Adipose tissue (tissue), 3 donors: Measurements from ENCODE around the gene PRDM2. TPM values are rescaled to one million over a fixed set of nuclear protein-coding genes. Genes with fewer than 3 reads are reported as not detected.

Experiments
- H3K27ac ChIP-seq: one replicate; pipeline ENCODE4 v1.5.1; 2013; ENCODE audit warnings: low read depth, low read length
- WGBS, 3 donors: extraction: QIAGEN DNeasy Blood & Tissue Kit; methylation state at CpG; one replicate each; pipeline ENCODE4 v1.1.7; 2013; 5-methylcytosine and 5-hydroxymethylcytosine counted together
- polyA plus RNA-seq, 3 donors: library from polyadenylated mRNA; stranded (reverse); fragments of 200-250 nt; gene quantifications; one replicate each; pipeline ENCODE4 v1.2.3, GENCODE V29; 2013
- donor health status: healthy with polysubstance abuse.
- donor health status: Bipolar disorder and iron deficiency.
- donor health status: healthy.

PRDM2 gene
- polyA plus RNA-seq, 3 donors = 8.5 to 19.5 (median 13.0) TPM

DNA sequence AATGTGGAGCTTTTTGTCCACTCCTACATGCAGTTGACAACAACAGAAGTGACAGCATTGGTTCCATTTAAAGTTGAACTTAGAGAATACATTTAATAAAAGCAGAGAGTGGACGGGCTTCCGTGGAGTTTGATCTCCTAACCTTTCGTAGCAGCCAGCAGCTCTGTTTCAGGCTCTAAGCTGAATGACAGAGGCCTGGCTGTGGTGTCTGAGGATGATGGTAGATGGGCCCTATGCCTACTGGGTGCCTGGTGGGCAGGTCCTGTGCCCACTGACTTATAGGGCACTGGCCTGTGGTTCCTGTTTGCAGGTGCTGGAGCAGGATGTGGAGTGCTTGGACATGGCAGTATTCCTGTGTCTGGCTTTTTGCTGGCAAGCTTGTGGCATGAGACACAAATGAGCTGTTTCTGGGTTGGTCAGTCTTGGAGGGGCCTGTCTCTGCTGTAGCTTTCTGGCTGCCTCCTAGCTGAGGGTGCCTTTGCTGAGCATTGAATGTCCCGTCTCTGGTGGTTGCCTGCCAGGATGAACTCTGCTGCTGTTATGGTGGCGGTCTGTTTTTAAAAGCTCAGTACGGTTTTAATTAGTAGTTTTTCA, 54.6 kb downstream of the PRDM2 start:
- no peak overlapping the region for H3K27ac ChIP-seq
- 83 to 87% (median 85%) methylated on average over 6 of the region's 6 CpGs for WGBS, 3 donors

DNA sequence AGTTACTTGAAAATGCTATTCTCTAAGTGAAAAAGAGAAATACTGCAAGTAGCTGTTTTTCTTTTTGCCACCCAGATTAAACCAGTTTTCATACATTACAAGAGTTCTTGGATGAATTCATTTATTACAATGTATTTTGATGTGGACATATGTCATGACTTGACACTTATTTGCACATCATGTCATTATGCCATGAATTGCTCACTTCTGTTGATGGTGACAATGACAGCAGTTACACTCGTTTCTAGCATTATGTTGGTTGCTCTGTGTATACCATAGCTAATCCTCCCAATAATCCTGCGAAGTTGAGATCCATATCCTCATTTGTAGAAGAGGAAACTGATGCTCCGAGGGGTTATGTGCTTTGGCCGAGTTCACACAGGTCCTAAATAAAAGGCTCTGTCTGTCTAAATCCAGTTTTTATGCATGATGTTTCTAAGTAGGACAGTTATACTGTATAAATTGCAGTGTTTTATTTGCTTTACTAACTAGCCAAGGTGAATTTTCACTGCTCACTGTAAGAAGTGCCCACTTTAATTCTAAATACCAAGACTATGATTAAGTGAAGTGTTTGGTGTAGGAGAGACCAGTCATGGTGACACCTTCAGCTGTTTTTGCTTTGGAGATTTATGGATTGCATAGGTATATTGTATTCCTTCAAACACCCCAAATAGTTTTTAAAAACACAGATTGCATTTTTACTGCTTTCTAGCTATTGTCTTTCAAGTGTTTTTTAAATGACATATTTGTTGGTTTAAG, 56.7 kb downstream of the PRDM2 start:
- 65 to 72% (median 65%) methylated on average over 4 of the region's 4 CpGs for WGBS, 3 donors
- no peak overlapping the region for H3K27ac ChIP-seq

DNA sequence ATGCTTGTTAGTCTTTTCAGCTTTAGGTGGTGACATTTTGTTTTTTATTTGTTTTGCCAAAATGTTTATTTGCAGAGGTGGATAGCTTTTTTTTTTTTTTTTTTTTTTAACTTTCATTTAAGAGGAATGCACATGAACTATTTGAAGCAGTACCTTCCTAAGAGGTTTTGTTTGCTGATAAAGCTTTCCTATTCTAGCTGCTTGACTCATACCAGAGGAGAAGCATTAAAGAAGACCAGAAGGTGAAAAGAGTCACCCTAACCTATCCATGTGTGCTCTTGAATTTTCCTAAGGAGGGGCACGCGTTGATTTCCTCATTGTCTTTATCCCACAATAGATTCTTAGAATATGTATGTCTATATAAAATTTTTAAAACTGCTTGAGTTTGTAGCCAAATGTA, 57.7 kb downstream of the PRDM2 start:
- 90 to 93% (median 92%) methylated on average over 2 of the region's 2 CpGs for WGBS, 3 donors
- H3K27ac ChIP-seq = no peak overlapping the region

DNA sequence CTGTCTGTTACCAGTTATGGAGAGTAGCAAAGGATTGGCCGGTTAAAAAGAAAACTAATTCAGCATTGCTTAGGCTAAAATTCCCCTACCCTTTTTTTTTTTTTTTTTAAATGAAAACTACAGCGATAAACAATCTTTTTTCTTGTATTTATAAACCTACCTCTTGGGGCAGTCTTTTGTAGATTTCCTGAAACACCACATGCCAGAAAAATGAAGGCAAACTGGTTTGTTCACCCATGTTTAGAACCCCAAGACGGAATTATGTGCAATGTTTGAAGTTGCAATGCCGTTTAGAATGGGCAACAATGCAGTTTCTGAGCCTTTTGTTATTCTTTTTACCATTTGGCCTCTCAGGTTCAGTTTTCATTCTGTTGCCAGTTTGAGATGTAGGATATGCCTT, 59.1 kb downstream of the PRDM2 start:
- no peak overlapping the region for H3K27ac ChIP-seq
- 26 to 78% (median 71%) methylated on average over 4 of the region's 4 CpGs for WGBS, 3 donors

DNA sequence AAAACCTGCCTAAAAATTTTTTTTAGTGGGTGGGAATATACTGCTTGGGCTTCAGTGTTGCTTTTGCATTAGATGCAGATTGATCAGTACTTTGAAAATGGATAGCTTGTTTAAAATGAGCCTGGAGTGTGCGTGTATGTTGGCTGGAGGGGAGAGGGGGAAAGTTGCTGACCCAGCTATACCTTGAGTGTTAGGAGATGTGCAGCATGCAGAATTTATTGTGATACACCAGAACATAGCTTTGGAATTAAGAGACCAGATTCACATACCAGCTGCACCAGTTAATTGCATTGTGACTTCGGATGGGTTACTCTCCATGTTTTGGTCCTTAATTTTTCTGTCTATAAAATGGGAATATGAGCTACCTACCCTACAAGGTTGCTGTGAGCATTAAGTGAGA, 60.4 kb downstream of the PRDM2 start:
- H3K27ac ChIP-seq = no peak overlapping the region
- 93 to 98% (median 93%) methylated on average over 2 of the region's 2 CpGs for WGBS, 3 donors

DNA sequence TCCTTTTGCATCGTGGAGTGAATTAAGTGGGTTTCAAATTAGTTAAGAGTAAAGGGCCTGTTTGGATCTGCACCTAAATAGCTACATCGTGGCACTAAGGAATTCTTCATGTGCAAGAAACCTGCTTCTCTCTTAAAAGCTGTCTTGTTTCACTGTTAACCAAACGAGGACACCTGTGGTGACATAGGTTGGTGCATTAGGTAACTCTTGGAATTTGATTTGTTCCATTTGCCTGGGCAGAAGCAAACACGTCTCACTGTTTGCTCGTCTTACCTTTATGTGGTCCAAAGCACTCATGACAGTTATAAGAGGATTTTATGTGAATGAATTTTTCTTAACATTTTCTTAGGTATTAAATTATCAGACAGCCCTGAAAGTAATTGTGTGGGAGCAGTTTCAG, 60.9 kb downstream of the PRDM2 start:
- WGBS, 3 donors = 52 to 72% (median 70%) methylated on average over 5 of the region's 5 CpGs
- no peak overlapping the region for H3K27ac ChIP-seq

DNA sequence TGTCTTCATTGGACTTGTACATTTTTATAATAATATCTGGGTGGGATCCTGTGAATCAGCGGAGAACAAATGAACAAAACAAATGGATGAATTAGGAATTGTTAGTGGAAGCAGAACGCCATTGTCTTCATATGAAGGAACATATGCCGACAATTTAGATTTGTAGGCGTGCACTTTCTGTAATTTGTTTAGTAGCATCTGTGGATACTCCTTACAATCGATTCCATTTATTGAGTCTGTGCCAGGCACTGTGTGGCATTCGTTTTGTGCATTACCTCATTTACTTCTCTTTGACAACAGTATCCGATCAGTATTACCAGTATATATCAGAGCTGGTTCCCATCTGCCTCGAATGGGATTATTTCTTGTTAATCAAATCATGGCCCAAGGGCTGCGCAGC, 61.9 kb downstream of the PRDM2 start:
- no peak overlapping the region for H3K27ac ChIP-seq
- 83 to 91% (median 89%) methylated on average over 9 of the region's 9 CpGs for WGBS, 3 donors

DNA sequence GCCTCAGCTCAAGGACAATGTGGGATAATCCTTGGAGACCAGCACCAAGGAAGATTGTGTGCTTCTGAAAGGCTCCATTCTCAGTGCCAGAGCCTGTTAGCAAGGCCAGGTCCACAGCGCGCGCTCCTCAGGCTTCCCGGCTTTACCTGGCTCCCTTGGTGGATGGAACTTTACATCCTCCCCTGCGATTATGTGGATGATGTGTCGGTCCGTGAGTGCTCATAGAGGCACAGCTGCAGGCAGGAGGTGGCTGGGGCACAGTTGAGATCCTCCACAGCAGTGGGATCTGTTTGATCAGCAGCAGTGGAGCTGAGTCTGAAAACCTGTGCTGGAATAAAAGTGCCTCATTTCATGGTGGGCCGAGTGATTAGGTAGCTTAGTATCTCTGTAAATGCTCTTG, 62.7 kb downstream of the PRDM2 start:
- H3K27ac ChIP-seq = no peak overlapping the region
- 79 to 91% (median 87%) methylated on average over 8 of the region's 8 CpGs for WGBS, 3 donors

DNA sequence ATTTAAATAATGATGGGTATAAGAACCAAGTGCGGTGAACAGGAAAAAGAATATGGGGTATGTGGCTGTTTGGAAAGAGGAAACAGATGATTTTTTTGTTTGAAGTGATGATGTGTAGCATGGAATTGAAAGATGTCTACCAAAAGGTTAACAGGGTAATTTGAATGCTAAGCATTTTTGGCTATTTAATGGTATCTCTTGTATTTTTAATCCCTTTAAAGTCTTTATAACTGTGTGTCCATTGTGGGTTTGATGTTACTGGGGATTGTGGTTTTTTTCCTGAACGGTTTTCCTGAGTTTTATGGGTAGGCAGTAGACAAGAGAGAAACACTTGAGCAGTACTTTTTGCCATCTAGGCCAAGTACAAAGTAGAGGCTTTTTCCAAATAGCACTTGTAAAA, 63.2 kb downstream of the PRDM2 start:
- 56 to 76% (median 61%) methylated on average over 2 of the region's 2 CpGs for WGBS, 3 donors
- H3K27ac ChIP-seq = no peak overlapping the region

DNA sequence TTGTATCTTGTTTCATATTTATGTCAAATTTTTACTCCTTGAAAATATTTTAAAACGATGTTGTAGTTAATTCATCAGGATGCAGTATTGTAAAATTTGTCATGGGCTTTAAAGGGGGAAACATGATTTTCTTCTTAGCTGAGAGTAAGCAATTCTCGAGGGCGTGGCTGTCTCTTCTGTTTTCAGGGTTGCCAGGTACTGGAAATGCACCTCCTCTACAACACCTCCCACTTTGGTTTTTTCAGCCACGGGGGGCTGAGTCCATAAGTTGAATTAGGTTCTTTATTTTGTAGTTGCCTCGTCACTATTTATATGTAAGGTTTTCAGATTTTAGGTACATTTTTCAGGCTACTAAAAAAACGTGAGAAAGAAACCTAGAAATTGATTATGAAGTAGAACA, 64.0 kb downstream of the PRDM2 start:
- WGBS, 3 donors = 66 to 76% (median 74%) methylated on average over 6 of the region's 6 CpGs
- no peak overlapping the region for H3K27ac ChIP-seq

DNA sequence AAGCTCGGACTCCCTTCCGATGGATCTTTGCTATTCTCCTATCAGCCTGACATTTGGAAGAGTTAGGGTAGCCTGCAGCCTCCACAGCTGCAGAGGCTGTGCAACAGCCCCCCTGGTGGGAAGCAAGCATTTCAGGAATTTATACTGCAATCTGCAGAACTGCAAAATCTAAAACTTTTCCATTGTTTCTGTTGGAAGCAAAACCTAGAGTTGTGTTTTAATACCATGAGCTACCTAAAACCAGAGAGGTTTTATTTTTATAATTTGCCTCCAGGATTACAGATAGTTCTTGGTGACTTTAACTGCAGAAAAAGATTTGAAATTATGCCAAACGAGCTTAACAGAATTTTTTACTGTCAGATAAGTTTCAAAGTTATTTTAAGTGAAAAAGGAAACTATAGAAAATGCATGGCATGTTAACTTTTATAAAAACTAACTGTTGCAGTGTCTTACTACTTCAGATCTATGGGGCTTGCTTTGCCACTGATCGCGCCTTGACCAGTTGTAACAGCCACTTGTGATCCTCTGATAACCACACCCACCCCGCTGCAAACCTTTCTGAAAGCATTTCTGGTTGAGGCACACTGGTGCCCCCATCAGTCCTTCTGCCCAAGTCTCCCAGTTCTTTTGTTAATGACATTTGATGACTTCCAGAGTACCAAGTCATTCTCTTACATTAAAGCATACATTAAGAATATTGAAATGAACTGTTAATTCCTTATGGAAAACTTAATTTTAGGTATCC, 64.8 kb downstream of the PRDM2 start:
- no peak overlapping the region for H3K27ac ChIP-seq

DNA sequence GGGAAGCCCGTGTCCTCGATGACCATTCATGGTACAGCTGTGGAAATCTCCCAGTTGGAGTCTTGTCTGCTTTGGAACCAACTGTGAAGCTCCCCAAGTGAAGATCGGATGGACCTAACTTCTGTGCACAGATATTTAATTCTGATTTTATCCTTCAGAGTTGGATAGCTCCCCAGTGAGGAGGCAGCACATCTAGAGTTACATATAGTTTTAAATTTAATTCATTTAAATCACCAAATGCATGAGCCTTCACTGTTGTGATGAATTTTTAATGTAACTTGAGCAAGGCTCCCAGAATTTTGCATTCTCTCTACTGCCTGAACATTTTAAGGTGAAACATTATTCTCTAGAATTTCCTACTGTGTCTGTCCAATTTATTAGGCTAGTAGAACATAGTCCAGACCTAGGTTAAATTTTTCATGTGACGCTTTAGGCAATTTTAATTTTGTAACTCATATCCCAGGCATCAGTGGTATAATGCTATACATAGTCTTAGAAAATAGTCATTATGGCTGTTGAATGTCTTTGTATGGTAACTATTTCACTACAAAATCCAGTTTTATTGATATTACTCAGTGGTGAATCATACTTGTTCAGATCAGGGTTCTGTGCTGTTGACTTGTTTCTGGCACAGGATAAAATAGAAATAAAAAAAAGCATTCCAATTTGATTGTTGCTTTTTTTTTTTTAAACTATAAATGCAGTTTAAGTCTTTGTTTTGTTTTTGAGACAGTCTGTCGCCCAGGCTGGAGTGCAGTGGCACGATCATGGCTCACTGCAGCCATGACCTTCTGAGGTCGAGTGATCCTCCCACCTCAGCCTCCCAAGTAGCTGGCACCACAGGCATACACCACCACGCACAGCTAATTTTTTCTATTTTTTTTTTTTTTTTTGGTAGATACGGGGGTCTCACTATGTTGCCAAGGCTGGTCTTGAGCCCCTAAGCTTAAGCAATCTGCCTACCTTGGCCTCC, 66.9 kb downstream of the PRDM2 start:
- H3K27ac ChIP-seq = no peak overlapping the region
- whole genome bisulfite sequencing, 3 donors = 91 to 95% (median 93%) methylated on average over 9 of the region's 9 CpGs

More for the DNA sequence above, 64.8 kb downstream of the PRDM2 start:
- 62 to 64% (median 63%) methylated on average over 6 of the region's 6 CpGs for WGBS, 3 donors

DNA sequence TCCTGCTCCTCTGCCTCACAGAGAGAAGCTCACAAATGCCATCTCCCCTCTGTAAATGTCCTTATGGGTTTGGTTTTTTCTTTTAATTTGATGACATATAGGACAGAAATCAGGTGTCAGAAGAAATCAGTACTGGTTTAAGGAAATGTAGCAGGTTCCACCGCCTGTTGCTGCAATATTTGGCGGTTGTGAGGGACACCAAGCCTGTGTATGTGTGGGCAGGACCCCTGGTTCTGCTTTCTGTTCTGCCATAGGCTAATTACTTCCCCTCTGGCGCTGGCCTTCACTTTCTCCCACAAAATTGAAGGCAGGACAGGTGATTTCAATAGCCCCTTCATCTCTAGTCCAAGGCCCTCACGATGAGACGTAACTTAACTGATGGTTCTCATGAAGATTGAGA, 69.2 kb downstream of the PRDM2 start:
- 75 to 98% (median 77%) methylated on average over 5 of the region's 5 CpGs for WGBS, 3 donors
- no peak overlapping the region for H3K27ac ChIP-seq

DNA sequence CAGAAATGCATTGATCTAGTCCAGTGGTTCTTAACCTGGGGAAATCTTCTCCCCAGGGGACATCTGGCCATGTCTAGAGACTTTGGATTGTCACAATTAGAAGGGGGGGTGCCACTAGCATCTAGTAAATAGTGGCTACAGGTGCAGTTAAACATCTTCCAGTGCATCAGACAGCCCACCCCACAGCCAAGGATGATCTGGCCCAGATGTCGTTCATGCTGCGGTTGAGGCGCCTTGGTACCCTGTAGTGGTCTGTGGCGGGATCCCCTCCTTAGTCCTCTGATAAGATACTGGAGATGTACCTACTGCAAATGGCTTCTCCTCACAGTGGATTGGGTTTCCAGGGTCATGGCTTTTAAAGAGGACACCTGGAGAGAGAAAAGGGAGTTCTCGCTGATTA, 69.8 kb downstream of the PRDM2 start:
- WGBS, 3 donors = 95 to 99% (median 99%) methylated on average over 5 of the region's 5 CpGs
- no peak overlapping the region for H3K27ac ChIP-seq

DNA sequence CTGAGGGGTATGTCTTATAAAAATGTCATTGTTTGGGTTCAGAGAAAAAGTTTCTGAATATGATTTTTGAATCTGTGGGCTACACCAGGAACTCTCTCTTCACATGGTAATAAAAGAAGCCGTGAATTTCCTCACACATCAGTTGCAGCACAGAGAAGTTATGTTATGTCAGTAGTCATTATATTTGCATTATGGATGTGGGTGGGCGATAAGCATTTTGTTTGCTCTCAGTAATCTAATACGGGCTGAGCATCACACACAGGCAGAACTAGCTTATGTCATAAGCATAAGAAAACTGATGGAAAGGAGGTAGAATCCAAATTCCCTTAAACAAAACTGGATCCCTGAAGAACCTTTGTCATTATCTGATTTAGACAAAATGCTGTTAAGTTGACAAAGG, 70.8 kb downstream of the PRDM2 start:
- H3K27ac ChIP-seq = no peak overlapping the region
- 60 to 78% (median 76%) methylated on average over 3 of the region's 3 CpGs for WGBS, 3 donors

DNA sequence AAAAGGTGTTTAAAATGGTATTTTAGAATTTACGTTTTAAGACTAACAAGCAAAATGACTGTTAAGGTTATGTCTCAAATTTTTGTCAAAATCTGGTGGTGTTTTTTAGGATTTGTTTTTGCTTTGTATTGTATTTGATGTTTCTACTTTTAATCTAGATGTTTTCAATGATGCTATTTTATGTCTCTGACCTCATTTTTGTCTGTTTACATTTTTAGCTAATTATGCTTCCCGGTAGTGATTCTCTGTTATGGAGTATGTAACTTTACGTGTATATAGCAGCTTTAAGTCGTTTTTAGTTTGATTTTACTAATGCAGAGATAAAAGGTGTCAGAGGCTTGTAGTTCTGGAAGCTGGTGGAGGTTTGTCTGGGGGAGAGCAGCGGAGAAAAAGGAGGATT, 71.8 kb downstream of the PRDM2 start:
- 85 to 89% (median 87%) methylated on average over 5 of the region's 5 CpGs for WGBS, 3 donors
- H3K27ac ChIP-seq = no peak overlapping the region

DNA sequence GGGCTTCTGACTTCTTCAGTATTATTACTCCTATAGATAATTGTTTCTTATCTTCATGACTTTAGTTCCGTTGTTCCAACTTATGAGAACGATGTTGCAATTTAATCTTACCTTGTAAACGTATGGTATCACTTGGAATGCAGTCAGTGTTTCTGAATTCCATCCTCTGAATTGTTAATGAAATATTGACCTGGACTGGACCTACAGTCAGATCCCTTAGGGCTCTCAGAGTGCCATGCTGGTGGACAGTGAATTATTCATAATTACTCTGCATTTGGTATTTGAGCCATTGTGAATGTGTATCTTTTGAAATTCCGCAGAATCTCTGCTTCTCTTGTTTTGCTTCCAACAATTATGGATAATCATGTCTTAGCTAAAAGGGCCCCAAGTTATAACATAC, 72.3 kb downstream of the PRDM2 start:
- H3K27ac ChIP-seq = no peak overlapping the region
- WGBS, 3 donors = 63 to 88% (median 84%) methylated on average over 4 of the region's 4 CpGs

DNA sequence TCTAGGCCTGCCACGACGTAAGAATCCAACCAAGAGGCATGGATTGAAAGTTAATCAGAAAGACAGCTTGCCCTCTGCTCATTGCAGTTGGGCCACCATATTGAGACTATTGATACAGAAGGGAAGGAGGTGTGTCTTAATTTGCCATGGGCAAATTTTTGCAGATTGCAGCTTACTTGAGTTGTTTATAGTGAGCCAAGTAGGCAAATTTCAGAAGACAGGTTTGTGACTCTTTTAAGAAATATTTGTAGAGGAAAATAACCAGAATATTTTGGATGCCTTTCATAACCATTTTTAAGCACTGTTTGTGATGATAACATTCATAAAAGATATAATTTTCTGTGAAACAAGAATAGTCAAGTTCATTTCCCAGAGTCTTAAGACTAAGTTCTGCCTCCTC, 74.1 kb downstream of the PRDM2 start:
- 97 to 99% (median 98%) methylated on average over 2 of the region's 2 CpGs for WGBS, 3 donors
- H3K27ac ChIP-seq = no peak overlapping the region
